ENCODE results near the gene PPM1A. TPM values are rescaled to one million over a fixed set of nuclear protein-coding genes. Genes with fewer than 3 reads are reported as not detected.

The PPM1A gene
- total RNA-seq, 2 experiments from 2014 or later, result 40.5 to 47.2 TPM

GRCh38 chr14:60242429-60242828 is 6.6 kb upstream of the PPM1A start:
- Mint-ChIP-seq H3K4me3 (no peak overlapping the region), H3K27ac (no peak overlapping the region), H3K4me1 (peaks cover 14% of the 10 kb centered on the region), H3K36me3 (no peaks in the 10 kb centered on the region), H3K27me3 (peaks cover 4% of the 10 kb centered on the region), H3K9me3 (peaks cover 1% of the 10 kb centered on the region)
- DNase-seq, result no peak

DNA sequence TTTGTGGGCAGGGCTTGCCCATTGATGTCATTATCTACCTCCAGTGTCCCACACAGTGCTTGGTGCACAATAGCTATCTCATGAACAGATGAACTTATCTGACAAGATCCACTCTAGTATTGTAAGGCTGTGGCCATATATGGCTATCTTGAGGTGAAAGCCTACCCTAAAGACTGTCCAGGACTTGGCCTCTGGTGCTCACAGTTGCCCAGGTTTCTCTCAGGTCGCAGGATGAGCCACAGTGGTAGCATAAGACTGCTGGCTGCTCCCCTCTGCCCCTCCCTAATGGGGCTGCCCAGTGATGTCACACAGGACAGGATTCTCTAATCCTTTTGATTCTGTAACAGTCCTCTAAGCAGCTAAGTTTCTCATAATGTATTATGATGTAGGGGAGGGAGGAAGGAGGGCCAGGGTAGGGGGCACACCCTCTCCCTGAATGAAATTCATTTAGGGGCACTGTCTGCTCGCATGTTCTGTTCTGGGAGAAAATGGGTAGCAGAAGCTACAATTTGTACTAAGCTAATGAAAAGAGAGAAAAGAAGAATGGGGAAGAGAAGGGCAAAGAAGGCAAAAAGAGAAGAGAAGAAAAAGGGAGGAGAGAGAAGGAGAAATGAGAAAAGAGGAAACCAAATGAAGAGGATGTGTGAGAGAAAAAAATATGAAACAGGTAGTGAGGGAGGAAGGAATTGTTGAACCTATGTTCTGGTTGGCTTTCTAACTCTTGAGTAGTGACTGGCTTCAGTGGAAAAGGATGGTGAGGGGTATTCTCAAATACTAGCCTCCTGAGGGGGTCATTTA is 3.4 kb upstream of the PPM1A start:
- DNase-seq, result peak; percentile 12
- Mint-ChIP-seq H3K36me3 (peaks cover 7% of the 10 kb centered on the region), H3K4me3 (peak overlapping the region; percentile 44), H3K9me3 (peaks cover 1% of the 10 kb centered on the region), H3K27me3 (no peaks in the 10 kb centered on the region), H3K4me1 (peaks cover 27% of the 10 kb centered on the region), H3K27ac (no peak overlapping the region)

DNA sequence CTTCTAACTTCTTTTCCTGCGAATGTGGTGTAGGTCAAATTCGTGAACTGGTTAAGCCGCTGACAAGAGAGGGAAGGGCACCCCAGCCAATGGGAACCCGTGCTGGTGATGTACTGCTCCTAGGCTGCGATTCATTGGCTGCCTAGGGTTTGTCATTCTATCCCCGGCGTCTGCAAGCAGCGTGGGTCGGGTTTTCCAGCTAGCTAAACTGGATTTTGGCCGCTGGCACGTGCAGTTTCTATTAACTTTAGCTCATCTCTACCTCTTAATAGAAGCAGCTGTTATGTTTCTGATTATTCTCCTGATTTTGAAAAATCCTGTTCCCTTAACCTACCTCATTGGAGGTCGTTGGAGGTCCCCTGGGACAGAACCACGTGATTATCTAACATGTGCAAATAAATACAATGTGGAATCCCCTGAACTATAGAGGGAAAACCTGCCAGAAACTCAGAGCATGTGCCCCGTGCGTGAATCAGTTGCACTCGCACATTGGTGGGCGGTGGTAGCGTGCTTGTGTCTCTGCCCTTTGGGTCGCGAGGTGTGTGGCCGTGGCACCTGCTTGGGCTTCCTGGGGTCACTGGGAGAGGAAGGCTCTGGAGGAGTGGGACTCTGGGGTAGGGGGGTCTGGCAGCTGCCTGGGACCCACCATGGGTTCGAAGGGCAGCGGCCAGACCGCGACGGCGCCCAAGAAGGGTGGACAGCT is 876 bp upstream of the PPM1A start:
- peaks cover 10% of the 10 kb centered on the region for H3K36me3 Mint-ChIP-seq
- H3K9me3 Mint-ChIP-seq, result peaks cover 1% of the 10 kb centered on the region
- no peaks in the 10 kb centered on the region for H3K27me3 Mint-ChIP-seq
- peak overlapping the region; percentile 100 for H3K27ac Mint-ChIP-seq
- peak overlapping the region; percentile 99 for H3K4me3 Mint-ChIP-seq
- DNase-seq, result peak; percentile 84
- peaks cover 49% of the 10 kb centered on the region for H3K4me1 Mint-ChIP-seq

GRCh38 chr14:60249321-60250256 is 568 bp downstream of the PPM1A start:
- DNase-seq, result peak; percentile 69
- H3K9me3 Mint-ChIP-seq, result peaks cover 1% of the 10 kb centered on the region
- peaks cover 57% of the 10 kb centered on the region for H3K4me1 Mint-ChIP-seq
- H3K27me3 Mint-ChIP-seq, result no peaks in the 10 kb centered on the region
- peak overlapping the region; percentile 78 for H3K27ac Mint-ChIP-seq
- H3K4me3 Mint-ChIP-seq, result peak overlapping the region; percentile 83
- H3K36me3 Mint-ChIP-seq, result peaks cover 14% of the 10 kb centered on the region

GRCh38 chr14:60250257-60251035 is 1.4 kb downstream of the PPM1A start:
- peaks cover 17% of the 10 kb centered on the region for H3K36me3 Mint-ChIP-seq
- H3K4me1 Mint-ChIP-seq, result peaks cover 57% of the 10 kb centered on the region
- peak overlapping the region; percentile 78 for H3K27ac Mint-ChIP-seq
- DNase-seq, result no peak
- H3K9me3 Mint-ChIP-seq, result peaks cover 1% of the 10 kb centered on the region
- H3K27me3 Mint-ChIP-seq, result no peaks in the 10 kb centered on the region
- H3K4me3 Mint-ChIP-seq, result peak overlapping the region; percentile 83

- Mint-ChIP-seq H3K4me1 (peaks cover 58% of the 10 kb centered on the region), H3K27ac (no peak overlapping the region)
Observed at GRCh38 chr14:60251877-60252276, 2.9 kb downstream of the PPM1A start.

DNA sequence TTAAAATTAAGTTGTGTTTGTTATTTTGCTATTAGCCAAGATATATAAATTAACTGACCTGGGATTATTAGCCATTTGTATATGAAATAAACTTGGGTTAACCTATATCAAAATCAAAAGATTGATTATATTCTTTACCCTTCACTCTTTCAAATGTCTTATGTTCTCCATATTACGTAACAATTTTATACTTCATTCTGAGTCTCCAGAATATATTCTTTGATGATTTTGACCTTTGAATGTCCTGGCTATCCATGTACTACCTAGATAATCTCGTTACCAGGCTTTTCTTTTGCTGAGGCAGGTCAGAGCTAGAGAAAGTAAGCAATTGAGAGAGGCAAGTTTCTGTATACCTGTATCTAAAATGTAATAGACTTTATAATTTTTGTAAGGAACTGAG is 3.6 kb downstream of the PPM1A start:
- Mint-ChIP-seq H3K27ac (no peak overlapping the region), H3K36me3 (peaks cover 21% of the 10 kb centered on the region), H3K9me3 (no peaks in the 10 kb centered on the region), H3K4me3 (no peak overlapping the region), H3K27me3 (no peaks in the 10 kb centered on the region), H3K4me1 (peaks cover 58% of the 10 kb centered on the region)
- no peak for DNase-seq

More at GRCh38 chr14:60251877-60252276, 2.9 kb downstream of the PPM1A start:
- no peak for DNase-seq
- Mint-ChIP-seq H3K9me3 (peaks cover 1% of the 10 kb centered on the region), H3K36me3 (peaks cover 21% of the 10 kb centered on the region), H3K4me3 (peak overlapping the region; percentile 47), H3K27me3 (no peaks in the 10 kb centered on the region)

DNA sequence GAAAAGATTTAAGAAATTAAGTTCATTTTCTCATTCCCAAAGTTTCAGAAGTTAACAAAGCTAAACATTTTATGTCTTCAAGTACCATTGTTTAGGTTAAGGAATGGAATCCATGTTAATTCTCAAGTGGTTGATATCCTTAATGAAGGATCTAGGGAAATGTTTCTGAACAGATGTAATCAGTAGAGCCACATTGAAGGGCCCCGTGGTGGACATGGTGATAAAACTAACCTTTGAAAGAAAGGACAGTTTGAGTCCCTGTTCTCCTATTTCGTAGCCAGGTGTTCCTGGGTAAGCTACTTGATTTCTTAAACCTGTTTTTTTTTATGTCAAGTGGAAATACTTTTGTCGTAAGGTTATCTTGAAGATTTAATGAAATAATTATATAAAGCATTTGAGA is 4.6 kb downstream of the PPM1A start:
- Mint-ChIP-seq H3K4me1 (peaks cover 61% of the 10 kb centered on the region), H3K36me3 (peaks cover 20% of the 10 kb centered on the region), H3K27me3 (no peaks in the 10 kb centered on the region), H3K4me3 (no peak overlapping the region), H3K27ac (no peak overlapping the region), H3K9me3 (no peaks in the 10 kb centered on the region)
- no peak for DNase-seq

GRCh38 chr14:60254176-60254575 is 5.2 kb downstream of the PPM1A start:
- no peak for DNase-seq
- H3K4me1 Mint-ChIP-seq, result peaks cover 64% of the 10 kb centered on the region
- H3K9me3 Mint-ChIP-seq, result no peaks in the 10 kb centered on the region
- peaks cover 24% of the 10 kb centered on the region for H3K36me3 Mint-ChIP-seq
- no peaks in the 10 kb centered on the region for H3K27me3 Mint-ChIP-seq
- H3K27ac Mint-ChIP-seq, result no peak overlapping the region
- H3K4me3 Mint-ChIP-seq, result no peak overlapping the region

GRCh38 chr14:60257865-60258264 is 8.8 kb downstream of the PPM1A start:
- H3K36me3 Mint-ChIP-seq, result peaks cover 27% of the 10 kb centered on the region
- DNase-seq, result no peak
- H3K4me3 Mint-ChIP-seq, result no peak overlapping the region
- H3K27me3 Mint-ChIP-seq, result no peaks in the 10 kb centered on the region
- H3K27ac Mint-ChIP-seq, result no peak overlapping the region
- no peaks in the 10 kb centered on the region for H3K9me3 Mint-ChIP-seq
- peaks cover 38% of the 10 kb centered on the region for H3K4me1 Mint-ChIP-seq

DNA sequence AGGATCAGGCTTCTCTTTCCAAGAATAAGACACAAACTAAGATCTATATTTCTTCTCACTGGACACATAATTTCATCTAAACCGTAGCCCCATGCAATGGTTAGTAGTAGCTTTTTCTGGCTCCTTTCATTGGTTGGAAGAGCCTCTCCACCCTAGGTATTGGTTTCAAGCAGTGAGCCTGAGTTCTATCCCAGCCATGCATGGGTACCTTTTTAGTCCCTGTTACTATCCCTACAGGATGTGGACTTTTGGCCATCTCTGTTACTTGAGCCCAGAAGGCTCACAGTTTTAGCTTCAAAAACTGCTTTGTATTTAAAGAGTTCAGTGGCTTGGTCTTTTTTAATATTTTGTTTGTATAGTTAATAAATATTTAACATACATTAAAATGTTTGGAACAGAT is 16.1 kb downstream of the PPM1A start:
- Mint-ChIP-seq H3K9me3 (peaks cover 16% of the 10 kb centered on the region), H3K4me3 (no peak overlapping the region), H3K27me3 (no peaks in the 10 kb centered on the region), H3K36me3 (peaks cover 47% of the 10 kb centered on the region), H3K27ac (peak overlapping the region; percentile 39), H3K4me1 (peaks cover 10% of the 10 kb centered on the region)
- no peak for DNase-seq

- no peak for DNase-seq
- Mint-ChIP-seq H3K9me3 (peaks cover 16% of the 10 kb centered on the region), H3K27ac (no peak overlapping the region), H3K4me3 (no peak overlapping the region), H3K4me1 (peaks cover 16% of the 10 kb centered on the region), H3K27me3 (no peaks in the 10 kb centered on the region), H3K36me3 (peaks cover 47% of the 10 kb centered on the region)
Observed at GRCh38 chr14:60266021-60266937, 17.3 kb downstream of the PPM1A start.

DNA sequence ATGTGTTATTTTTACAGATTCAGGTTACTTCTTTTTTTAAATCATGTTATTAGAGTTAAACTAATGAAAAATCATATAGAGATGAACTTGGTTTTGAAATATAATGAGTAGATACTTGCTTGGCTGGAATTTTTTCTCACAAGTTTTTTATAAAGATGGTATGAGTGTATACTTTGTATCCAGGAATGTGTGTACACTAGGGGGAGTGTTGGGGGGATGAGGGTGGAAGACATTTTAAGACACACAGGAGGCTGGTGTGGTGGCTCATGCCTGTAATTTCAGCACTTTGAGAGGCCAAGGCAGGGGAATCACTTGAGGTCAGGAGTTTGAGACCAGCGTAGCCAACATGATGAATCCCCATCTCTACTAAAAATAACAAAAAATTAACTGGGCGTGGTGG is 23.2 kb downstream of the PPM1A start:
- Mint-ChIP-seq H3K9me3 (no peaks in the 10 kb centered on the region), H3K27me3 (no peaks in the 10 kb centered on the region), H3K4me3 (no peak overlapping the region), H3K27ac (no peak overlapping the region), H3K36me3 (peaks cover 32% of the 10 kb centered on the region), H3K4me1 (peaks cover 51% of the 10 kb centered on the region)
- DNase-seq, result no peak
